GM04503 (cell line): ENCODE results near the gene LRGUK.
"Not testable (repeated sequence)": the region's sequence is repeated elsewhere in the genome, so short reads cannot be mapped to it uniquely, and the experiment has no call there.

Source experiments
- DNase-seq: peaks from one replicate; pipeline ENCODE4 v3.0.0-alpha.2; 2012; ENCODE audit warnings: low read depth

Gene LRGUK

GRCh38 chr7:134126966-134127848, at the start of gene LRGUK:
Gene LRGUK, plus strand, starts transcription at chr7:134127340. Its CDS starts 28 bp downstream, at chr7:134127368.
- peak; percentile 15 for DNase-seq

GRCh38 chr7:134077560-134077959, 49.6 kb upstream of the LRGUK start:
- not testable (repeated sequence) for DNase-seq

GRCh38 chr7:134078991-134079390, 48.1 kb upstream of the LRGUK start:
- DNase-seq: no peak

- DNase-seq: no peak
These were observed 45.4 kb upstream of the LRGUK start for GRCh38 chr7:134081695-134082094.

- DNase-seq: peak; percentile 12
These were observed 43.2 kb upstream of the LRGUK start for GRCh38 chr7:134083766-134084487.

- DNase-seq: no peak
These were observed 42.5 kb upstream of the LRGUK start for GRCh38 chr7:134084488-134085144.

- no peak for DNase-seq
These were observed 41.8 kb upstream of the LRGUK start for GRCh38 chr7:134085311-134085710.

- no peak for DNase-seq
These were observed 40.0 kb upstream of the LRGUK start for GRCh38 chr7:134086998-134087735.

GRCh38 chr7:134088199-134088598, 38.9 kb upstream of the LRGUK start:
- no peak for DNase-seq

GRCh38 chr7:134089446-134089845, 37.7 kb upstream of the LRGUK start:
- DNase-seq: no peak

- DNase-seq: no peak
These were observed 29.1 kb upstream of the LRGUK start for GRCh38 chr7:134098072-134098471.

GRCh38 chr7:134101716-134102115, 25.4 kb upstream of the LRGUK start:
- no peak for DNase-seq

- DNase-seq: no peak
These were observed 23.0 kb upstream of the LRGUK start for GRCh38 chr7:134104166-134104565.

GRCh38 chr7:134105841-134106240, 21.3 kb upstream of the LRGUK start:
- DNase-seq: no peak

GRCh38 chr7:134108802-134109201, 18.3 kb upstream of the LRGUK start:
- DNase-seq: no peak

GRCh38 chr7:134113655-134114054, 13.5 kb upstream of the LRGUK start:
- no peak for DNase-seq

GRCh38 chr7:134114992-134115391, 12.1 kb upstream of the LRGUK start:
- no peak for DNase-seq

- DNase-seq: peak; percentile 8
These were observed 6.7 kb upstream of the LRGUK start for GRCh38 chr7:134120405-134120804.

- DNase-seq: no peak
These were observed 5.5 kb upstream of the LRGUK start for GRCh38 chr7:134121632-134122139.

GRCh38 chr7:134122980-134123379, 4.2 kb upstream of the LRGUK start:
- DNase-seq: no peak

GRCh38 chr7:134126146-134126545, 994 bp upstream of the LRGUK start:
- DNase-seq: no peak

GRCh38 chr7:134126596-134126965, 559 bp upstream of the LRGUK start:
- no peak for DNase-seq
